BE2C (cell line): ENCODE results near the gene CAMTA1.

Source experiments
- DNase-seq: peaks from one replicate; pipeline ENCODE4 v3.0.0-alpha.2; 2020
- H3K27me3 ChIP-seq: fragments of 250-450 bp; sonication (Bioruptor Pico); 2 replicates; pipeline ENCODE4 v1.5.1; 2020; ENCODE audit warnings: mild to moderate bottlenecking
- H3K36me3 ChIP-seq: fragments of 250-450 bp; sonication (Bioruptor Pico); 2 replicates; pipeline ENCODE4 v1.5.1; 2020; ENCODE audit warnings: mild to moderate bottlenecking
- H3K4me1 ChIP-seq: fragments of 250-450 bp; sonication (Bioruptor Pico); 2 replicates; pipeline ENCODE4 v1.5.1; 2020
- H3K4me3 ChIP-seq: 2 replicates; pipeline ENCODE4 v1.5.1; 2011; ENCODE audit warnings: low read depth, low read length
- H3K9me3 ChIP-seq: fragments of 250-450 bp; sonication (Bioruptor Pico); 2 replicates; pipeline ENCODE4 v1.5.1; 2020
- CTCF ChIP-seq: IDR thresholded peaks from 2 replicates; pipeline ENCODE4 v1.5.1; 2012; ENCODE audit warnings: mild to moderate bottlenecking, low read depth, low read length

CAMTA1 gene

GRCh38 chr1:7781923-7782495, 996.8 kb downstream of the CAMTA1 start:
- H3K9me3 ChIP-seq, result peaks cover 6% of the 10 kb centered on the region
- H3K27me3 ChIP-seq, result no peaks in the 10 kb centered on the region
- no peak overlapping the region for H3K4me3 ChIP-seq
- DNase-seq, result no peak
- TF ChIP-seq CTCF, result no peak
- no peaks in the 10 kb centered on the region for H3K36me3 ChIP-seq
- no peaks in the 10 kb centered on the region for H3K4me1 ChIP-seq

- Histone ChIP-seq H3K9me3 (peaks cover 6% of the 10 kb centered on the region), H3K36me3 (no peaks in the 10 kb centered on the region), H3K4me3 (peak overlapping the region; percentile 52), H3K4me1 (no peaks in the 10 kb centered on the region), H3K27me3 (no peaks in the 10 kb centered on the region)
- TF ChIP-seq CTCF, result no peak
- peak; percentile 72 for DNase-seq
Measured at GRCh38 chr1:7783178-7783711, 998.0 kb downstream of the CAMTA1 start.

- H3K4me1 ChIP-seq, result no peaks in the 10 kb centered on the region
- TF ChIP-seq CTCF, result no peak
- DNase-seq, result peak; percentile 94
- peaks cover 6% of the 10 kb centered on the region for H3K9me3 ChIP-seq
- peak within 1 kb of the TSS; percentile 52 for H3K4me3 ChIP-seq
- no peaks in the 10 kb centered on the region for H3K36me3 ChIP-seq
- no peaks in the 10 kb centered on the region for H3K27me3 ChIP-seq
Measured at GRCh38 chr1:7783826-7784491, 998.7 kb downstream of the CAMTA1 start, which contains the start of gene PER3. Gene PER3 (plus strand): TSS chr1:7784291. CDS start chr1:7784878, 587 bp downstream.

GRCh38 chr1:7784492-7785071, 999.3 kb downstream of the CAMTA1 start:
- no peaks in the 10 kb centered on the region for H3K4me1 ChIP-seq
- peaks cover 6% of the 10 kb centered on the region for H3K9me3 ChIP-seq
- no peak overlapping the region for H3K4me3 ChIP-seq
- H3K27me3 ChIP-seq, result no peaks in the 10 kb centered on the region
- no peaks in the 10 kb centered on the region for H3K36me3 ChIP-seq
- no peak for TF ChIP-seq CTCF
- no peak for DNase-seq

- no peak for TF ChIP-seq CTCF
- H3K27me3 ChIP-seq, result no peaks in the 10 kb centered on the region
- H3K9me3 ChIP-seq, result peaks cover 6% of the 10 kb centered on the region
- no peaks in the 10 kb centered on the region for H3K4me1 ChIP-seq
- no peaks in the 10 kb centered on the region for H3K36me3 ChIP-seq
- H3K4me3 ChIP-seq, result no peak overlapping the region
- DNase-seq, result no peak
Measured at GRCh38 chr1:7785108-7785507, 999.9 kb downstream of the CAMTA1 start.

- H3K4me3 ChIP-seq, result no peak overlapping the region
- DNase-seq, result no peak
- peaks cover 6% of the 10 kb centered on the region for H3K9me3 ChIP-seq
- H3K4me1 ChIP-seq, result no peaks in the 10 kb centered on the region
- TF ChIP-seq CTCF, result no peak
- no peaks in the 10 kb centered on the region for H3K36me3 ChIP-seq
- H3K27me3 ChIP-seq, result no peaks in the 10 kb centered on the region
Measured at GRCh38 chr1:7786795-7787194, 1001.5 kb downstream of the CAMTA1 start.
